Gastrocnemius medialis (tissue), 4 donors: ENCODE data around the gene LMTK2. TPM values are rescaled to one million over a fixed set of nuclear protein-coding genes. Genes with fewer than 3 reads are reported as not detected.
"Not testable (repeated sequence)": the region's sequence is repeated elsewhere in the genome, so short reads cannot be mapped to it uniquely, and the experiment has no call there.

Source experiments
- ATAC-seq, 2 donors: fragments of 150-250 bp; one replicate each; pipeline ENCODE4 v1.9.1; 2016
- DNase-seq, 2 donors: peaks; one replicate each; pipeline ENCODE4 v3.0.0-alpha.2; 2019
- H3K27ac ChIP-seq, 4 donors: fragments of 200-600 bp; sonication (generic); 1 replicate in 1 of 4; 2 replicates in 3 of 4; pipeline ENCODE4 v1.5.1; 2016 to 2018; ENCODE audit warnings: mild to moderate bottlenecking in 2 of 4, moderate library complexity in 1 of 4
- H3K27me3 ChIP-seq, 3 donors: fragments of 200-600 bp; sonication (generic) in 2 of 3; 1 replicate in 1 of 3; 2 replicates in 2 of 3; pipeline versions ENCODE4 v1.5.1 to v1.6.0; 2016 to 2019; ENCODE audit warnings: mild to moderate bottlenecking in 1 of 3, moderate library complexity in 1 of 3
- H3K36me3 ChIP-seq, 2 donors: fragments of 200-600 bp; sonication (generic) in 1 of 2; one replicate each; pipeline ENCODE4 v1.5.1; 2017 to 2018
- H3K4me1 ChIP-seq, 2 donors: fragments of 200-600 bp; sonication (generic) in 1 of 2; one replicate each; pipeline ENCODE4 v1.5.1; 2016 to 2017; ENCODE audit warnings: mild to moderate bottlenecking in 2 of 2
- H3K4me3 ChIP-seq, 4 donors: fragments of 200-600 bp; sonication (generic) in 3 of 4; 1 replicate in 1 of 4; 2 replicates in 3 of 4; pipeline ENCODE4 v1.5.1; 2016 to 2019; ENCODE audit warnings: mild to moderate bottlenecking in 2 of 4
- H3K9me3 ChIP-seq, 3 donors: fragments of 200-600 bp; sonication (generic) in 2 of 3; 1 replicate in 1 of 3; 2 replicates in 2 of 3; pipeline ENCODE4 v1.5.1; 2016 to 2019
- CTCF ChIP-seq, 5 experiments: fragments of 450-650 bp in 3 of 5; fragments of 200-600 bp in 2 of 5; sonication (generic) in 2 of 5; IDR thresholded peaks in 4 of 5; conservative IDR thresholded peaks in 1 of 5; 1 replicate in 4 of 5; 2 replicates in 1 of 5; pipeline ENCODE4 v1.5.1; 2016 to 2019; ENCODE audit warnings: antibody characterized with exemption in 5 of 5, mild to moderate bottlenecking in 3 of 5, moderate library complexity in 3 of 5
- POLR2A ChIP-seq, 2 donors: fragments of 450-650 bp; IDR thresholded peaks; one replicate each; pipeline ENCODE4 v1.6.1; 2017; ENCODE audit warnings: antibody characterized with exemption in 2 of 2, mild to moderate bottlenecking in 2 of 2, moderate library complexity in 2 of 2
- in situ Hi-C, 4 donors: fragments of 200-750 bp; cut with MboI; loops; one replicate each; pipeline versions ENCODE4 v1.15.0 to v1.8.0; 2017; ENCODE audit warnings: low sequenced_read_pairs in 4 of 4
- intact Hi-C: fragments of 100-400 bp; cut with DNase I; formaldehyde crosslinking; loops from one replicate; pipeline ENCODE4 v1.15.1; 2023; ENCODE audit warnings: low total_unique reads
- total RNA-seq, 4 donors: library from RNA; depleted of rRNA; stranded (reverse); fragments of >200 nt; gene quantifications; one replicate each; pipeline versions ENCODE4 v1.1.0 to v1.2.3, GENCODE V29; 2016

The LMTK2 gene
- total RNA-seq, 4 donors from 2014 or later = 10.8 to 44.2 (median 17.7) TPM

- peaks cover 6 to 8% (median 6%) of the 10 kb centered on the region in 3 donors for H3K27me3 ChIP-seq
- intact Hi-C loops = no loop called here
- TF ChIP-seq CTCF (IDR thresholded peaks at IDR 0.05 in 4 of 5, conservative IDR thresholded peaks at IDR 0.05 in 1 of 5) = no peak
- no peak for TF ChIP-seq POLR2A (IDR thresholded peaks at IDR 0.05)
- H3K4me1 ChIP-seq = no peaks in the 10 kb centered on the region
- H3K9me3 ChIP-seq = no peaks in the 10 kb centered on the region
- peaks cover 0 to 3% of the 10 kb centered on the region in 2 donors for H3K36me3 ChIP-seq
- H3K27ac ChIP-seq = no peak overlapping the region
- no peak overlapping the region for H3K4me3 ChIP-seq
- in situ Hi-C loops = no loop called here
- ATAC-seq = no peak
- no peak for DNase-seq
These were observed 109.2 kb downstream of the LMTK2 start for GRCh38 chr7:98215561-98216495.

GRCh38 chr7:98216941-98217622 lies 110.4 kb downstream of the LMTK2 start:
- Histone ChIP-seq H3K27me3 (no peaks in the 10 kb centered on the region), H3K4me1 (no peaks in the 10 kb centered on the region), H3K27ac (no peak overlapping the region), H3K9me3 (no peaks in the 10 kb centered on the region), H3K4me3 (no peak overlapping the region), H3K36me3 (peaks cover 0 to 15% of the 10 kb centered on the region in 2 donors)
- DNase-seq (peak in 1 of 2 donors; percentile 9), ATAC-seq (no peak)
- in situ Hi-C loops = no loop called here
- intact Hi-C loops = no loop called here
- TF ChIP-seq POLR2A (IDR thresholded peaks at IDR 0.05) = no peak
- TF ChIP-seq CTCF (IDR thresholded peaks at IDR 0.05 in 4 of 5, conservative IDR thresholded peaks at IDR 0.05 in 1 of 5) = no peak

- intact Hi-C loops = no loop called here
- Histone ChIP-seq H3K27me3 (no peaks in the 10 kb centered on the region), H3K36me3 (peaks cover 0 to 19% of the 10 kb centered on the region in 2 donors), H3K9me3 (no peaks in the 10 kb centered on the region), H3K27ac (no peak overlapping the region), H3K4me3 (no peak overlapping the region), H3K4me1 (no peaks in the 10 kb centered on the region)
- no peak for ATAC-seq
- DNase-seq = no peak
- TF ChIP-seq POLR2A (IDR thresholded peaks at IDR 0.05) = no peak
- no peak for TF ChIP-seq CTCF (IDR thresholded peaks at IDR 0.05 in 4 of 5, conservative IDR thresholded peaks at IDR 0.05 in 1 of 5)
- in situ Hi-C loops = no loop called here
These were observed 111.2 kb downstream of the LMTK2 start for GRCh38 chr7:98217623-98218582.

- H3K9me3 ChIP-seq, DNase-seq, in situ Hi-C loops, H3K4me1 ChIP-seq, H3K4me3 ChIP-seq, ATAC-seq, H3K27me3 ChIP-seq, intact Hi-C loops, H3K27ac ChIP-seq: not testable (repeated sequence)
- peaks cover 0 to 19% of the 10 kb centered on the region in 2 donors for H3K36me3 ChIP-seq
These were observed 112.7 kb downstream of the LMTK2 start for GRCh38 chr7:98219382-98219781.
